ENCODE results near the gene IGSF11. TPM values are rescaled to one million over a fixed set of nuclear protein-coding genes. Genes with fewer than 3 reads are reported as not detected.

Gene IGSF11
- total RNA-seq, 2 experiments from 2014 or later = 0.07 TPM; not detected in 1

- Mint-ChIP-seq H3K36me3 (ENCODE audit: low read depth) (no peaks in the 10 kb centered on the region), H3K27me3 (peaks cover 4% of the 10 kb centered on the region), H3K27ac (no peak overlapping the region), H3K9me3 (no peaks in the 10 kb centered on the region), H3K4me3 (no peak overlapping the region), H3K4me1 (ENCODE audit: low read depth) (no peaks in the 10 kb centered on the region)
- DNase-seq = no peak
- no peak for TF ChIP-seq CTCF (IDR thresholded peaks at IDR 0.05)
- ATAC-seq = no peak
- POLR2A ChIA-PET = no interaction called here
- intact Hi-C loops (cut with micrococcal nuclease) = no loop called here
- CTCF ChIA-PET = no interaction called here
Observed at GRCh38 chr3:119063471-119063870, 28.8 kb upstream of the IGSF11 start.

- Mint-ChIP-seq H3K9me3 (no peaks in the 10 kb centered on the region), H3K4me3 (no peak overlapping the region), H3K4me1 (ENCODE audit: low read depth) (no peaks in the 10 kb centered on the region), H3K36me3 (ENCODE audit: low read depth) (no peaks in the 10 kb centered on the region), H3K27me3 (peaks cover 3% of the 10 kb centered on the region), H3K27ac (no peak overlapping the region)
- ChIA-PET CTCF (no interaction called here), POLR2A (no interaction called here)
- no peak for ATAC-seq
- no peak for DNase-seq
- no peak for TF ChIP-seq CTCF (IDR thresholded peaks at IDR 0.05)
- intact Hi-C loops (cut with micrococcal nuclease) = no loop called here
Observed at GRCh38 chr3:119062892-119063291, 28.2 kb upstream of the IGSF11 start.

GRCh38 chr3:119044593-119044992 lies 9.9 kb upstream of the IGSF11 start:
- intact Hi-C loops (cut with micrococcal nuclease) = no loop called here
- TF ChIP-seq CTCF (IDR thresholded peaks at IDR 0.05) = no peak
- Mint-ChIP-seq H3K27me3 (peaks cover 5% of the 10 kb centered on the region), H3K36me3 (ENCODE audit: low read depth) (no peaks in the 10 kb centered on the region), H3K4me3 (no peak overlapping the region), H3K27ac (no peak overlapping the region), H3K4me1 (ENCODE audit: low read depth) (no peaks in the 10 kb centered on the region), H3K9me3 (peaks cover 6% of the 10 kb centered on the region)
- DNase-seq (no peak), ATAC-seq (no peak)
- ChIA-PET POLR2A (no interaction called here), CTCF (interaction anchor here (1.3 to 5.8 kb wide), 3 partner anchors 10 to 162 kb away, joined by 3 to 30 read pairs (median 11); partner anchors contain the start of gene IGSF11)

GRCh38 chr3:119042162-119042561 lies 7.5 kb upstream of the IGSF11 start:
- no peak for ATAC-seq
- Mint-ChIP-seq H3K27ac (no peak overlapping the region), H3K4me1 (ENCODE audit: low read depth) (no peaks in the 10 kb centered on the region), H3K9me3 (peaks cover 6% of the 10 kb centered on the region), H3K4me3 (no peak overlapping the region), H3K27me3 (peaks cover 20% of the 10 kb centered on the region), H3K36me3 (ENCODE audit: low read depth) (no peaks in the 10 kb centered on the region)
- intact Hi-C loops (cut with micrococcal nuclease) = no loop called here
- TF ChIP-seq CTCF (IDR thresholded peaks at IDR 0.05) = no peak
- DNase-seq = no peak
- POLR2A ChIA-PET = no interaction called here
- CTCF ChIA-PET = interaction anchor here (1.6 to 5.8 kb wide), 2 partner anchors 157 to 199 kb away, joined by 3 to 30 read pairs; no protein-coding TSS in a partner anchor

GRCh38 chr3:119035014-119035346 lies 334 bp upstream of the IGSF11 start:
- CTCF ChIA-PET = interaction anchor here (0.6 to 9.8 kb wide), 42 partner anchors 9 to 318 kb away, joined by 3 to 305 read pairs (median 4); partner anchors contain the start of gene B4GALT4

More at GRCh38 chr3:119035014-119035346, 334 bp upstream of the IGSF11 start:
- intact Hi-C loops (cut with micrococcal nuclease) = loop anchor here (1.0 to 10.0 kb wide), 3 partner anchors 62 to 150 kb away; no protein-coding TSS in a partner anchor
- DNase-seq (no peak), ATAC-seq (no peak)
- peaks cover 48% of the 10 kb centered on the region for H3K27me3 Mint-ChIP-seq
- H3K27ac Mint-ChIP-seq = no peak overlapping the region
- H3K36me3 Mint-ChIP-seq (ENCODE audit: low read depth) = no peaks in the 10 kb centered on the region
- POLR2A ChIA-PET = interaction anchor here (0.8 to 1.3 kb wide), 4 partner anchors 54 to 93 kb away, joined by 3 read pairs; no protein-coding TSS in a partner anchor
- H3K4me1 Mint-ChIP-seq (ENCODE audit: low read depth) = peaks cover 12% of the 10 kb centered on the region
- peak overlapping the region; percentile 79 for H3K4me3 Mint-ChIP-seq
- TF ChIP-seq CTCF (IDR thresholded peaks at IDR 0.05) = peak; percentile 28
- H3K9me3 Mint-ChIP-seq = no peaks in the 10 kb centered on the region

All from activated CD8-positive, alpha-beta T cell treated with anti-CD3 and anti-CD28 coated beads for 36 hours (primary cell).